Measurements from ENCODE around the gene PRKG1.

PRKG1 gene

DNA sequence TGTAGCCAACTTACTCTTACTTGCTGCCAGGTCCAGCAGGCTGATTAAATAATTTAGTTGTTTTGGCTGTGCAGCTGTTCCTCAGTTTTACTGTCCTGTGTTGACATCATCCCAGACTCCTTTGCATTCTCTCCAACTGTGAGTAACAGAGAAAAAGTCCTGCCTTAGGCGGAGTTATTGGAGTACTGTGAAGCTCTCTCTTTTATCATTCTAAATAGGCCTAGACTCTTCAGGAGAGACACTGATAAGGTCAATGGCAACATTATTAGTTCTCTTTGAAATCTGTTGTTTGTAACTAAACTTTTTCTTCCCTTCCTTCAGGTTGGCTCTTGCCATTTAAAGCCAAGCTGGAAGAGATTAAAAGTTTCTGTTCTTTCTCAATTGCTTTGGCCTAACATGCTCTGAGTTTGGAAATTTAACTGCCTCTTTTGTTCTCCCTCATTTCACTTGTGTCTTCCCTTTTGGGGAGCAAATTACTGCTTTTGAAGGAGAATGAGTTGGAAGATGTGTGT is 840.8 kb downstream of the PRKG1 start:
- DNase-seq, result no peak

- DNase-seq, result no peak
These were observed 844.2 kb downstream of the PRKG1 start for GRCh38 chr10:51918440-51918839.

DNA sequence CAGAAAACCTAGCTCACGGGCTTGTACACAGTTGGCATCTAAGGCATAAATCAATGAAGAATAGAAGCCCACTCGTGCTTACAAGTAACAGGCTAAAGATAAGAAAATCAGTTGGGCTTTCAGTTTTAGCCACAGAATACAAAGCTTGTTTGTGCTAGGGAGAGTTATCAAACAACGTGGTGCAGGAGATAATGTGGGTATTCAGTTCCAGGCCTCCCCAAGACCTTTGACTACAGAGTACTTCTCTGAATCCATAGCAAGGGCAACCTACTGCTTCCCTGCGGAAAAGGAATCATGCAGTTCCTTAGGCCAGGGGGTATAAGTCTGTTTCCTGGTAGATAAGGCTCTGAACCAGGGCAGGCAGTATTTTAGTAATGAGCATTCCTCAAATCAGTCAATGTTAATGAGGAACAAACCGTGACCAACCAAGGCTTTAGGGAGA is 844.6 kb downstream of the PRKG1 start:
- DNase-seq, result no peak

DNA sequence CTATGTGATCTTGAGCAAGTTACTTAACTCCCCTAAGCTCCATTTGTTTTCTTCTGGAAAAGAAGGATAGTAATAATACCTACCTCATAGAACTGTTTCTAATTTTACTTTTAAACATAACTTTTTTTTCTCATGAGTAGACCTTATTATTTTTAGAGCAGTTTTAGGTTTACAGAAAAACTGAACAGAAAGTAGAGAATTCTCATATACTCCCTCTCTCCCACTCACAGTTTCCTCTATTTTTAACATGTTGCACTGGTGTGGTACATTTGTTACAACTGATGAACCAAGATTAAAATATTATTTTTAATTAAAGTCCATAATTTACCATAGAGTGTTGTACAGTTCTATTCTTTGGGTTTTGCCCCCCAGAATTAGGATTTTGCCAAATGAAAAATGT is 846.4 kb downstream of the PRKG1 start:
- DNase-seq, result no peak

DNA sequence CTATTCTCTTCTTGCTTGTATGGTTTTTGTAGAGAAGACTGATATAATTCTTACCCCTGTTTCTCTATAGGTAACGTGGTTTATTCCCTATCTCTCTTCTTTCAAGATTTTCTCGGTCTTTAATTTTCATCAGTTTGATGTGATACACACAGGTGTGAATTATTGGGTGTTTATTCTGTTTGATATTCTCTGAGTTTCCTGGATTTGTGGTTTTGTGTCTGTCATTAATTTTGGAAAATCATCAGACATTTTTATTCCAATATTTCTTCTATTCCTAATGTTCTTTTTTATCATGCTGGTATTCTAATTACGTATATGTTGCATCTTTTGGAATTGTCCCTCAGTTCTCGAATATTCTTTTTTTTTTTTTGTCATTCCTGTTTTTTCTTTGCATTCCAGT is 850.1 kb downstream of the PRKG1 start:
- no peak for DNase-seq

DNA sequence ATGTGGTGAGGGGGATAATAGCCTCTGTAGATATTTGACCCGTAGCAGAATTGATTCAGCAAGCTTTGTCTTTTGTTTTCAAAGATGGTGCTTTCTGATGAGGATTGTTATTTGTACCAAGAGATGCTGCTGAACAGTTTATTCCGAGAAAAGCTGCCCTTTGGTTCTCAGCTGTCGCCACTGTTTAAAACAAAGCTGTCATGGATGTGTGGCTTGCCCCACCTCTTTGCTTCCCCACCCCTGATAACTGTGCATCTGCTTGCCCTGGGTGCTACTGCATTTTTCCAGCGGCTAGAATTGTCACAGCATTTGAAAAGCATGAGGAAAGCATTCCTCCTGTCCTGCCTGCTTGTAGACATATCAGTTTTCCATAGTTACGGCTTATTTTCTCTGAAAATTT is 852.0 kb downstream of the PRKG1 start:
- DNase-seq, result no peak

GRCh38 chr10:51928162-51928561 is 853.9 kb downstream of the PRKG1 start:
- no peak for DNase-seq

GRCh38 chr10:51932530-51932929 is 858.2 kb downstream of the PRKG1 start:
- no peak for DNase-seq

DNA sequence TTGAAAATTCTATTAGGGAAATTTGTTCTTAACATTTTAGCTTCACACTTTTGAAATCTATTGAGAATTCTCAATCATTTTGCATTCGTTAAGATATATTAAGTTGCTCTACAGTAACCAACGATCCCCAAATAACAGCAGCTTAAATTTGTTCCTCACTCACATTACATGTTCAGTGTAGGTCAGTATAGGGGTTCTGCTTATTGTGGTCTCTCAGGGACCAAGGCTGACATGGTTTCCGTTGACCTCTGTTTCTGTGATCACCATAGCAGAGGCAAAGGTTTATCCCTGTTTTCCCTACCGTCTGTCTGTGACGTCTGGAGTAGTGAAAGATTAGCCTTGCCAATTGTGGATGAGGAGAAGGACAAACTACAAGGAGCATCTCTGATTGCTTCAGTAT is 860.1 kb downstream of the PRKG1 start:
- DNase-seq, result no peak

DNA sequence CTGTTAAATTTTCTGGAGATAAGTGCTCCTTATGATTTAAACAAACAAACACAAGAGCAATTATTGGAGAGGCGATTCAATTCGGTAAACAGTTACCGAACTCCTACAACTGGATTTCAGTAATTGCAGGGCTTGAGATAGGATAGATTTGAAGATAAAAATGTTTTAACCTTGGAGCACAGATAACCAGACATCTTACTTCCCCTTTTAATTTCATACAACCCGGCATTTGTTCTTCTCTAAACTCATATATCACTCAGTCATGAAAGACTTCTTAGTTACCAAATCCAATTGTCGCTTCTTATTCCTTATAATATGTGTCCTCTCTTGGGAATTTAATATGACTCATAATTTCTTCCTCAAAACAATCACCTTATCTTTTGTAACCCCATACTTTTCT is 861.1 kb downstream of the PRKG1 start:
- no peak for DNase-seq

GRCh38 chr10:51937308-51938140 is 863.2 kb downstream of the PRKG1 start:
- no peak for DNase-seq

DNA sequence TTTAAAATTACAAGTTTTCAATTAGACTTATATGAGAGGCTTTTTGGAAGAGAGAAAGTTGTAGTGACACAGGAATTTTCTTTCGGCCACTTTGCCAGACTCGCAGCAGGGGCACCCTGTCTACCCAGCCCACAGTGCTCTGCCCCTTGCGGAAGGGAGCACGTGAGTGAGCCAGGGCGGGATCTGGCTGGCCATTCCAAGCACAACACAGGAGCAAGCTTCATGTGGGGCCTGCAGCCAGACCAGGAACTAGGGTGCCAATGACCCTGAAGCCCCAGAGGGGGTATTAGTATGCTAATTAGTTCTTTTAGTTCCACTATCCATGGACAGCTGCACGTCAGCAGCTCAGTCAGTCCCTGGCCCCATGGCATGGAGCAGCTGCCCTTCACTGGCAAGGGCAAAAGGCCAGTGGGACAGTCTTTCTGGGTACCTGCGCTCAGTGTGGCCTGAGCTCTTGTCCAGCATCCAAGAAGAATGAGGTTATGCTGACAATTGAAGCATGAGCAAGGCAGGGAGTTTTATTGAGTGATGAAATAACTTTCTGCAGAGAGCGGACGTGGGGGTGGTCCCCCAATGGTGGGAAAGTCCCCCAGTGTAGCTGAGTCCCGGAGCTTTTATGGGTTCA is 876.2 kb downstream of the PRKG1 start:
- DNase-seq, result no peak

GRCh38 chr10:51950996-51951555 is 876.8 kb downstream of the PRKG1 start:
- DNase-seq, result no peak

GRCh38 chr10:51951601-51952000 is 877.3 kb downstream of the PRKG1 start:
- DNase-seq, result no peak

- no peak for DNase-seq
These were observed 877.8 kb downstream of the PRKG1 start for GRCh38 chr10:51952056-51952455.

DNA sequence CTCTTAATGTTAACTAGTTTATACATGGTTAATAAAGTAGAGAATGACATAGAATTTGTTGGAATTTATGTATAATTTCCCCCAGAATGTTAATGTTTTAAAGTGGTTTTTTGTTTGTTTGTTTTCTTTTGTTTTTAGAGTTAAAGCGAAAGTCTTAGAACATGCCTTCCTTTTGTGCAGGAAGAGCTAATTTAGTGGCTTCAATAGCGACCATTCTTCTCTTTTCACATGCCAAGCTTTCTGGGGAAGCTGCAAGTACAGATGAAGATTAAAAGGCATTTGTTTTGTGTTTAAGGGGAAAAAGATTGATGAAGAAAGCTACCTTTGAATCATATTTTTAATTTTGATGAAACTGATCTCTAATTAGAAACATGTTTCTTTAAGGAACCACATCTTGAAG is 881.4 kb downstream of the PRKG1 start:
- DNase-seq, result no peak

- no peak for DNase-seq
These were observed 882.5 kb downstream of the PRKG1 start for GRCh38 chr10:51956822-51957221.

- peak; percentile 29 for DNase-seq
These were observed 886.2 kb downstream of the PRKG1 start for GRCh38 chr10:51960494-51960895.

DNA sequence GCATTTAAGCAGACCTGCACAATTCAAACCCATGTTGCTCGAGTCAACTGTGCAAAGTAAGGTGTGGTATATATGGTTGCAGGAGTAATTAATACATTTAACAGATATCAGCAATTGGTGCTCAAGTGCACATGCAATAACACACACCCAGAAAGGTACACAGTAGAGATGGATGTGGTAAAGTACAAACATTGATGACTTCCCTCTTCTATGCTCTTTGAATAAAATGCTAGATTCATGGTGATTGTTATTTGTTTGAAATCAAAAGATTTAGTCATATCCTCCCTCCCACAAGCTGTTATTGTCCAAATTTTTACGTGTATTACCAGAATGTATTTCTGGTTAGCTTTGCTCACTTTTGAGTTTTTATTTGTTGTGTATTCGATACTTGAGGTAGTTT is 887.1 kb downstream of the PRKG1 start:
- DNase-seq, result no peak

GRCh38 chr10:51964630-51965029 is 890.3 kb downstream of the PRKG1 start:
- no peak for DNase-seq

GRCh38 chr10:51965451-51965850 is 891.2 kb downstream of the PRKG1 start:
- DNase-seq, result no peak

DNA sequence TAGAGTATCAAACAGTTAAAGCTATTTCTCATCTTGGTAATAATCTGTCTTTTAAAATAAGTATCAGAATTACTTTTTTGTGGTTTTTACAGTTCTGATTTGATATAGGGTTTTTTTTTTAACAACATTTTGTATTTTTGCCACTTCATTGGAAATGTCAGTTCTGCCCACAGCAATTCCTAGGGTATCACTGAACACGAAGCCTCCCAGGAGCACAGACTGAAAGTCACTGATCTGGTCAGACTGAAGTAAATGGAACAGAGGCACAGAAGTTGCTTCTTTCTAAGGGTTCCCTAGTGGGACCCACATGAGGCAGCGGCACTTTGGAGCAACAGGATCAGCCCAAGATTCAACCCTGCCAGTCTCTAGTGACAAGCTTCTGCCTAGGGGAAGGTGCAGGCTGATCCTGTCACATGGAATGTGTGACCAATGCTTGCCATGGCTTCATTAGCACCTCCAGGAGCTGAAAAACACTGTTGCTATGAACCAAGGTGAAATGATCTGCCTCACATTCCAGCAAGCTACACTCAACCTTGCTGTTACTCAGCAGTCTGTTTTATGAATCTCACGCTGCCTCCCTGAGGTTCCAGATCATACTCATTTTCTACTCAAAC is 898.6 kb downstream of the PRKG1 start:
- no peak for DNase-seq

DNA sequence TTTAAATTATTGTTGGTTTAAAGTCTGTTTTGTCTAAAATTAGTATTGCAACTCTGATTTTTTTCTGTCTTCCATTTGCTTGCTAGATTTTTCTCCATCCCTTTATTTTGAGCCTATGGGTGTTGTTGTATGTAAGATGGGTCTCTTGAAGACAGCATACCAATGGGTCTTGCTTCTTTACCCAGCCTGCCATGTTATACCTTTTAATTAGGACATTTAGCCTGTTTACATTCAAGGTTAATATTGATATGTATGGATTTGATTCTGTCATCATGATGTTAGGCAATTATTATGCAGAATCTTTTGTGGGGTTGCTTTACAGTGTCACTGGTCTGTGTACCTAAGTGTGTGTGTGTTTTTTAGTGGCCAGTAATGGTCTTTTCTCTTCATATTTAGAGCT is 906.5 kb downstream of the PRKG1 start:
- no peak for DNase-seq

GRCh38 chr10:51981731-51982130 is 907.4 kb downstream of the PRKG1 start:
- no peak for DNase-seq
